OCI-LY7 (cell line): ENCODE results near the gene DNAH11.

Source experiments
- EZH2phosphoT487 ChIP-seq: fragments of 200-600 bp; sonication (generic); IDR thresholded peaks from 2 replicates; pipeline ENCODE4 v1.6.1; 2018; ENCODE audit warnings: low read depth, borderline replicate concordance, mild to moderate bottlenecking, mixed run types, antibody characterized with exemption, low read length, moderate library complexity, mixed read lengths
- TF ChIP-seq, protein P1 (sequence below): fragments of 200-600 bp; sonication (generic); conservative IDR thresholded peaks from 2 replicates; pipeline ENCODE4 v1.5.1; 2014; ENCODE audit warnings: mild to moderate bottlenecking, antibody characterized with exemption, low read length, moderate library complexity, mixed read lengths

DNA sequence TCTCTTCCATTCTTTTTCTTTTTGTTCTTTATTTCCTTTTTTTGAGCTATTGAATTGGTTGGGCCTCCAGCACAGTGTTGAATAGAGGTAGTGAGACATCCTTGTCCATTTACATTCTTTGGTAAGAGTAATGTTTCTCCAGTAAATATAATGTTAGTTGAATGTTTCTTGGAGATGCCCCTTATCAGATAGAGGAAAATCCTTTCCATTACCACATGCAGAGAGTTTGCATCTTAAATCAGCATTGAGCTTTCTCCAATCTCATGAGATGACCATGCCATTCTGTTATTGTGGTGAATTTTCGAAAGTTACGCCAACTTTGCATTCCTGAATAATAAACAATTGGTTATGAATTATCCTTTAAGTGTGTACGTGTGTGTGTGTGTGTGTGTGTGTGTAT lies 127.7 kb downstream of the DNAH11 start:
- TF ChIP-seq, protein P1, sequence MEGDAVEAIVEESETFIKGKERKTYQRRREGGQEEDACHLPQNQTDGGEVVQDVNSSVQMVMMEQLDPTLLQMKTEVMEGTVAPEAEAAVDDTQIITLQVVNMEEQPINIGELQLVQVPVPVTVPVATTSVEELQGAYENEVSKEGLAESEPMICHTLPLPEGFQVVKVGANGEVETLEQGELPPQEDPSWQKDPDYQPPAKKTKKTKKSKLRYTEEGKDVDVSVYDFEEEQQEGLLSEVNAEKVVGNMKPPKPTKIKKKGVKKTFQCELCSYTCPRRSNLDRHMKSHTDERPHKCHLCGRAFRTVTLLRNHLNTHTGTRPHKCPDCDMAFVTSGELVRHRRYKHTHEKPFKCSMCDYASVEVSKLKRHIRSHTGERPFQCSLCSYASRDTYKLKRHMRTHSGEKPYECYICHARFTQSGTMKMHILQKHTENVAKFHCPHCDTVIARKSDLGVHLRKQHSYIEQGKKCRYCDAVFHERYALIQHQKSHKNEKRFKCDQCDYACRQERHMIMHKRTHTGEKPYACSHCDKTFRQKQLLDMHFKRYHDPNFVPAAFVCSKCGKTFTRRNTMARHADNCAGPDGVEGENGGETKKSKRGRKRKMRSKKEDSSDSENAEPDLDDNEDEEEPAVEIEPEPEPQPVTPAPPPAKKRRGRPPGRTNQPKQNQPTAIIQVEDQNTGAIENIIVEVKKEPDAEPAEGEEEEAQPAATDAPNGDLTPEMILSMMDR = no peak
- TF ChIP-seq EZH2phosphoT487 = no peak
